C1 segment of cervical spinal cord (tissue), 14 donors: ENCODE data around the gene SGMS1.

Source experiments
- DNase-seq, 14 donors: peaks; one replicate each; lab custom pipeline; 2025; lab: John Stamatoyannopoulos, UW

The SGMS1 gene

GRCh38 chr10:50343702-50344331, 279.9 kb downstream of the SGMS1 start:
- no peak for DNase-seq

GRCh38 chr10:50341987-50342386, 281.8 kb downstream of the SGMS1 start:
- DNase-seq = no peak

GRCh38 chr10:50336140-50336539, 287.6 kb downstream of the SGMS1 start:
- DNase-seq = no peak

GRCh38 chr10:50335397-50335796, 288.4 kb downstream of the SGMS1 start:
- no peak for DNase-seq

- DNase-seq = no peak
These were observed 289.5 kb downstream of the SGMS1 start for GRCh38 chr10:50334273-50334672.

GRCh38 chr10:50333872-50334271, 289.9 kb downstream of the SGMS1 start:
- DNase-seq = no peak

- DNase-seq = no peak
These were observed 291.5 kb downstream of the SGMS1 start for GRCh38 chr10:50332108-50332842.

- no peak for DNase-seq
These were observed 292.3 kb downstream of the SGMS1 start for GRCh38 chr10:50331486-50331885.

- no peak for DNase-seq
These were observed 296.7 kb downstream of the SGMS1 start for GRCh38 chr10:50326757-50327701.

GRCh38 chr10:50326172-50326555, 297.6 kb downstream of the SGMS1 start:
- DNase-seq = no peak

- DNase-seq = no peak
These were observed 298.1 kb downstream of the SGMS1 start for GRCh38 chr10:50325449-50326171.

GRCh38 chr10:50324680-50325393, 298.9 kb downstream of the SGMS1 start:
- no peak for DNase-seq

GRCh38 chr10:50324046-50324445, 299.7 kb downstream of the SGMS1 start:
- DNase-seq = no peak

- no peak for DNase-seq
These were observed 301.7 kb downstream of the SGMS1 start for GRCh38 chr10:50322077-50322476.

GRCh38 chr10:50318129-50318528, 305.6 kb downstream of the SGMS1 start:
- no peak for DNase-seq

- DNase-seq = no peak
These were observed 306.8 kb downstream of the SGMS1 start for GRCh38 chr10:50316695-50317648.

GRCh38 chr10:50316174-50316573, 307.6 kb downstream of the SGMS1 start:
- DNase-seq = no peak

- DNase-seq = no peak
These were observed 308.3 kb downstream of the SGMS1 start for GRCh38 chr10:50315424-50315823.

- no peak for DNase-seq
These were observed 309.3 kb downstream of the SGMS1 start for GRCh38 chr10:50314169-50315071.
